ENCODE results near the gene YWHAH.
A peak's percentile ranks its signal among the peaks of the same experiment; 100 is the strongest.

The YWHAH gene

GRCh38 chr22:31923747-31924146 is 20.6 kb upstream of the YWHAH start:
- no peak for DNase-seq

GRCh38 chr22:31925056-31925455 is 19.3 kb upstream of the YWHAH start:
- no peak for DNase-seq

- DNase-seq = no peak
These were observed 18.3 kb upstream of the YWHAH start for GRCh38 chr22:31926024-31926423.

- DNase-seq = no peak
These were observed 17.4 kb upstream of the YWHAH start for GRCh38 chr22:31926969-31927368.

GRCh38 chr22:31927562-31927961 is 16.8 kb upstream of the YWHAH start:
- DNase-seq = no peak

- no peak for DNase-seq
These were observed 15.0 kb upstream of the YWHAH start for GRCh38 chr22:31929167-31929930.

GRCh38 chr22:31932863-31933262 is 11.5 kb upstream of the YWHAH start:
- DNase-seq = no peak

GRCh38 chr22:31933406-31933805 is 10.9 kb upstream of the YWHAH start:
- DNase-seq = no peak

- DNase-seq = no peak
These were observed 10.4 kb upstream of the YWHAH start for GRCh38 chr22:31933816-31934482.

GRCh38 chr22:31935961-31936635 is 8.2 kb upstream of the YWHAH start:
- no peak for DNase-seq

GRCh38 chr22:31937341-31937740 is 7.0 kb upstream of the YWHAH start:
- DNase-seq = no peak

- DNase-seq = no peak
These were observed 6.0 kb upstream of the YWHAH start for GRCh38 chr22:31938296-31938695.

GRCh38 chr22:31940506-31940905 is 3.8 kb upstream of the YWHAH start:
- no peak for DNase-seq

- DNase-seq = no peak
These were observed 2.2 kb upstream of the YWHAH start for GRCh38 chr22:31942091-31942490.

- DNase-seq = no peak
These were observed 943 bp upstream of the YWHAH start for GRCh38 chr22:31943206-31943977.

- DNase-seq = peak; percentile 27
These were observed 536 bp downstream of the YWHAH start for GRCh38 chr22:31944700-31945442.

GRCh38 chr22:31945443-31945855 is 1.1 kb downstream of the YWHAH start:
- no peak for DNase-seq

GRCh38 chr22:31945971-31946680 is 1.8 kb downstream of the YWHAH start:
- no peak for DNase-seq

- no peak for DNase-seq
These were observed 3.0 kb downstream of the YWHAH start for GRCh38 chr22:31947296-31947695.

- no peak for DNase-seq
These were observed 3.7 kb downstream of the YWHAH start for GRCh38 chr22:31948002-31948401.

GRCh38 chr22:31950226-31950625 is 5.9 kb downstream of the YWHAH start:
- DNase-seq = no peak

All from NCI-H345 (cell line).